ENCODE results near the gene AMN. TPM values are rescaled to one million over a fixed set of nuclear protein-coding genes. Genes with fewer than 3 reads are reported as not detected.

Gene AMN
- polyA plus RNA-seq, 1 of the 3 experiments (the other 2 are of a cell fraction) = 0.03 TPM

GRCh38 chr14:102927346-102927877 lies 4.9 kb downstream of the AMN start:
- WGBS (ENCODE audit: low lambda C conversion rate) = 85% methylated on average over 11 of the region's 19 CpGs
- TF ChIP-seq GABPA (IDR thresholded peaks at IDR 0.05; ENCODE audit: low read depth) (no peak), EZH2phosphoT487 (IDR thresholded peaks at IDR 0.05; ENCODE audit: borderline replicate concordance, low read depth) (no peak), TEAD4 (IDR thresholded peaks at IDR 0.05; ENCODE audit: borderline replicate concordance, insufficient read depth) (no peak), FOSL2 (IDR thresholded peaks at IDR 0.05; ENCODE audit: borderline replicate concordance, low read depth) (no peak), PBX3 (IDR thresholded peaks at IDR 0.05) (no peak), MEF2A (IDR thresholded peaks at IDR 0.05; ENCODE audit: borderline replicate concordance, low read depth) (no peak), TCF12 (IDR thresholded peaks at IDR 0.05) (no peak), GATA2 (CRISPR knock-in tag; IDR thresholded peaks at IDR 0.05) (no peak), CHD2 (IDR thresholded peaks at IDR 0.05; ENCODE audit: low read length, partially characterized antibody) (no peak), YY1 (IDR thresholded peaks at IDR 0.05; ENCODE audit: low read depth) (no peak), SIN3A (IDR thresholded peaks at IDR 0.05; ENCODE audit: borderline replicate concordance, low read depth, low read length) (no peak), RFX5 (IDR thresholded peaks at IDR 0.05; ENCODE audit: low read length) (no peak), RCOR1 (IDR thresholded peaks at IDR 0.05; ENCODE audit: low read length) (no peak), CTCF (IDR thresholded peaks at IDR 0.05) (no peak)
- Histone ChIP-seq H3K4me1 (ENCODE audit: control insufficient read depth in 1 of 2, insufficient read depth in 2 of 2, low read depth in 1 of 2, low read length in 1 of 2) (peaks cover 0 to 8% of the 10 kb centered on the region in 2 experiments; a peak in 1 of 4 replicates), H4K20me1 (ENCODE audit: insufficient read depth) (peaks cover 6% of the 10 kb centered on the region; the same call in 1 of the 2 replicates), H3K79me2 (ENCODE audit: insufficient read depth) (no peaks in the 10 kb centered on the region), H3F3A (replicated peaks; ENCODE audit: insufficient read depth) (no peaks in the 10 kb centered on the region), H3K9ac (no peak overlapping the region), H3K9me2 (no peaks in the 10 kb centered on the region), H3K4me3 (ENCODE audit: low read depth in 2 of 2, low read length in 1 of 2) (no peak overlapping the region), H3K36me3 (replicated peaks in 1 of 2; ENCODE audit: control insufficient read depth in 1 of 2, insufficient read depth in 2 of 2, low read length in 1 of 2) (peaks cover 0 to 8% of the 10 kb centered on the region in 2 experiments), H3K27ac (ENCODE audit: low read depth in 2 of 2, low read length in 1 of 2) (no peak overlapping the region), H3K27me3 (ENCODE audit: insufficient read depth) (peaks cover 5% of the 10 kb centered on the region; the same call in 1 of the 2 replicates), H3K4me2 (no peak overlapping the region), H2AFZ (ENCODE audit: low read depth) (no peak overlapping the region), H3K9me3 (no peaks in the 10 kb centered on the region)
- ChIA-PET CTCF (no interaction called here), POLR2A (no interaction called here)
- DNase-seq = no peak

- no peaks in the 10 kb centered on the region for H3F3A ChIP-seq (replicated peaks; ENCODE audit: insufficient read depth)
- H3K4me2 ChIP-seq = no peak overlapping the region
- ChIA-PET CTCF (interaction anchor here (0.6 kb wide), 1 partner anchor 267 kb away, joined by 3 read pairs; no protein-coding TSS in a partner anchor), POLR2A (no interaction called here)
- peaks cover 0 to 8% of the 10 kb centered on the region in 2 experiments; a peak in 1 of 4 replicates for H3K4me1 ChIP-seq (ENCODE audit: control insufficient read depth in 1 of 2, insufficient read depth in 2 of 2, low read depth in 1 of 2, low read length in 1 of 2)
- no peak overlapping the region for H3K27ac ChIP-seq (ENCODE audit: low read depth in 2 of 2, low read length in 1 of 2)
- no peak overlapping the region for H2AFZ ChIP-seq (ENCODE audit: low read depth)
- peaks cover 5% of the 10 kb centered on the region; the same call in 1 of the 2 replicates for H3K27me3 ChIP-seq (ENCODE audit: insufficient read depth)
- peaks cover 0 to 9% of the 10 kb centered on the region in 2 experiments for H3K36me3 ChIP-seq (replicated peaks in 1 of 2; ENCODE audit: control insufficient read depth in 1 of 2, insufficient read depth in 2 of 2, low read length in 1 of 2)
- no peaks in the 10 kb centered on the region for H3K9me3 ChIP-seq
- TF ChIP-seq MXI1 (IDR thresholded peaks at IDR 0.05; ENCODE audit: low read depth, low read length) (no peak), FOSL2 (IDR thresholded peaks at IDR 0.05; ENCODE audit: borderline replicate concordance, low read depth) (no peak), PBX3 (IDR thresholded peaks at IDR 0.05) (no peak), RAD21 (IDR thresholded peaks at IDR 0.05; ENCODE audit: low read length) (no peak)
- 93% methylated on average over 16 of the region's 35 CpGs for WGBS (ENCODE audit: low lambda C conversion rate)
- no peak for DNase-seq
- H3K79me2 ChIP-seq (ENCODE audit: insufficient read depth) = no peaks in the 10 kb centered on the region
- peaks cover 6% of the 10 kb centered on the region; the same call in 1 of the 2 replicates for H4K20me1 ChIP-seq (ENCODE audit: insufficient read depth)
- H3K4me3 ChIP-seq (ENCODE audit: low read depth in 2 of 2, low read length in 1 of 2) = no peak overlapping the region
- H3K9me2 ChIP-seq = no peaks in the 10 kb centered on the region
- no peak overlapping the region for H3K9ac ChIP-seq
Measured at GRCh38 chr14:102927878-102928411, 5.5 kb downstream of the AMN start.
